Stimulated activated CD4-positive, alpha-beta T cell treated with anti-CD3 and anti-CD28 coated beads, Interleukin-4, amount 100 ng/mL, for 1 hour (primary cell): Measurements from ENCODE around the gene VLDLR.
A peak's percentile ranks its signal among the peaks of the same experiment; 100 is the strongest.

Experiments used
- DNase-seq: peaks from one replicate; pipeline ENCODE4 v3.0.0-alpha.2; 2020

Gene VLDLR

GRCh38 chr9:2622461-2623287, 1.1 kb downstream of the VLDLR start:
- peak; percentile 11 for DNase-seq

GRCh38 chr9:2623288-2624050, 1.9 kb downstream of the VLDLR start:
- no peak for DNase-seq

- no peak for DNase-seq
Observed at GRCh38 chr9:2624051-2624682, 2.6 kb downstream of the VLDLR start.

- no peak for DNase-seq
Observed at GRCh38 chr9:2625427-2625826, 3.8 kb downstream of the VLDLR start.

- no peak for DNase-seq
Observed at GRCh38 chr9:2628919-2629318, 7.3 kb downstream of the VLDLR start.

GRCh38 chr9:2630158-2630557, 8.6 kb downstream of the VLDLR start:
- DNase-seq, result no peak

- DNase-seq, result no peak
Observed at GRCh38 chr9:2631263-2631662, 9.7 kb downstream of the VLDLR start.

GRCh38 chr9:2634153-2634552, 12.6 kb downstream of the VLDLR start:
- no peak for DNase-seq

GRCh38 chr9:2634818-2635217, 13.2 kb downstream of the VLDLR start:
- DNase-seq, result no peak

- no peak for DNase-seq
Observed at GRCh38 chr9:2635922-2636321, 14.3 kb downstream of the VLDLR start.

GRCh38 chr9:2637390-2637789, 15.8 kb downstream of the VLDLR start:
- no peak for DNase-seq

GRCh38 chr9:2638871-2639673, 17.5 kb downstream of the VLDLR start:
- DNase-seq, result no peak

GRCh38 chr9:2639786-2640185, 18.2 kb downstream of the VLDLR start:
- no peak for DNase-seq

- DNase-seq, result no peak
Observed at GRCh38 chr9:2640570-2640969, 19.0 kb downstream of the VLDLR start.

GRCh38 chr9:2641033-2641432, 19.4 kb downstream of the VLDLR start:
- no peak for DNase-seq

- DNase-seq, result no peak
Observed at GRCh38 chr9:2642068-2642467, 20.5 kb downstream of the VLDLR start.

- no peak for DNase-seq
Observed at GRCh38 chr9:2645569-2645968, 24.0 kb downstream of the VLDLR start.

- no peak for DNase-seq
Observed at GRCh38 chr9:2655411-2655901, 33.9 kb downstream of the VLDLR start.

GRCh38 chr9:2657427-2657826, 35.8 kb downstream of the VLDLR start:
- DNase-seq, result peak; percentile 2

GRCh38 chr9:2662496-2662895, 40.9 kb downstream of the VLDLR start:
- no peak for DNase-seq

GRCh38 chr9:2663461-2664173, 42.0 kb downstream of the VLDLR start:
- DNase-seq, result no peak
